Neural cell (in vitro differentiated cells): ENCODE data around the gene GPR35. TPM values are rescaled to one million over a fixed set of nuclear protein-coding genes. Genes with fewer than 3 reads are reported as not detected.

Experiments
- H2AFZ ChIP-seq: fragments of 200-600, 300-800 bp; sonication (generic), shearing (Covaris generic); 2 replicates; pipeline ENCODE4 v1.6.0; 2014; ENCODE audit warnings: low read depth, mild to moderate bottlenecking, antibody characterized with exemption, low read length, moderate library complexity
- H3F3A ChIP-seq: fragments of 200-600 bp; shearing (Covaris generic); 2 replicates; pipeline ENCODE4 v1.6.1; 2016; ENCODE audit warnings: mild to moderate bottlenecking, moderate library complexity, mixed read lengths, antibody characterized with exemption, low read length; ENCODE audit not compliant: insufficient read depth, poor library complexity, severe bottlenecking
- H3K27ac ChIP-seq: fragments of 200-600, 300-800 bp; sonication (generic), shearing (Covaris generic); 2 replicates; pipeline ENCODE4 v1.5.1; 2014; ENCODE audit warnings: mild to moderate bottlenecking, low read length, moderate library complexity
- H3K27me3 ChIP-seq: fragments of 300-800, 200-600 bp; sonication (generic), shearing (Covaris generic); 2 replicates; pipeline ENCODE4 v1.6.0; 2014; ENCODE audit warnings: mild to moderate bottlenecking, low read depth, low read length, moderate library complexity; ENCODE audit not compliant: insufficient read depth
- H3K36me3 ChIP-seq: fragments of 300-800, 200-600 bp; sonication (generic), shearing (Covaris generic); 2 replicates; pipeline ENCODE4 v1.5.1; 2014; ENCODE audit warnings: mild to moderate bottlenecking, antibody characterized with exemption, low read length, moderate library complexity; ENCODE audit not compliant: insufficient read depth
- H3K4me2 ChIP-seq: fragments of 300-800, 200-600 bp; sonication (generic), shearing (Covaris generic); 2 replicates; pipeline ENCODE4 v1.6.0; 2014; ENCODE audit warnings: mild to moderate bottlenecking, low read length
- H3K4me3 ChIP-seq: fragments of 300-800, 200-600 bp; sonication (generic), shearing (Covaris generic); 2 replicates; pipeline ENCODE4 v1.5.1; 2014; ENCODE audit warnings: mild to moderate bottlenecking, low read length, moderate library complexity
- H3K79me2 ChIP-seq: fragments of 200-600 bp; shearing (Covaris generic); replicated peaks from 2 replicates; pipeline ENCODE4 v1.6.0; 2014; ENCODE audit warnings: mild to moderate bottlenecking, low read length, moderate library complexity; ENCODE audit not compliant: insufficient read depth
- H3K9ac ChIP-seq: fragments of 300-800, 200-600 bp; sonication (generic), shearing (Covaris generic); 2 replicates; pipeline ENCODE4 v1.6.1; 2016; ENCODE audit warnings: mild to moderate bottlenecking, low read length, mixed read lengths
- H3K9me2 ChIP-seq: fragments of 200-600 bp; shearing (Covaris generic); 2 replicates; pipeline ENCODE4 v1.6.1; 2016; ENCODE audit warnings: mild to moderate bottlenecking, low read length, mixed read lengths; ENCODE audit not compliant: insufficient read depth
- H3K9me3 ChIP-seq: fragments of 200-600, 300-800 bp; sonication (generic), shearing (Covaris generic); 2 replicates; pipeline ENCODE4 v1.6.1; 2016; ENCODE audit warnings: mild to moderate bottlenecking, mixed run types, low read length, moderate library complexity, mixed read lengths
- H4K20me1 ChIP-seq: fragments of 200-600 bp; shearing (Covaris generic); 2 replicates; pipeline ENCODE4 v1.6.1; 2016; ENCODE audit warnings: mild to moderate bottlenecking, mixed run types; ENCODE audit not compliant: insufficient read depth
- CTCF ChIP-seq: fragments of 450-650 bp; IDR thresholded peaks from 2 replicates; pipeline ENCODE4 v1.5.1; 2014; ENCODE audit warnings: antibody characterized with exemption, mild to moderate bottlenecking, moderate library complexity; ENCODE audit not compliant: poor library complexity, severe bottlenecking
- EP300 ChIP-seq: fragments of 450-650 bp; conservative IDR thresholded peaks from 2 replicates; pipeline ENCODE4 v1.6.1; 2014; ENCODE audit warnings: antibody characterized with exemption, mild to moderate bottlenecking, moderate library complexity; ENCODE audit not compliant: poor library complexity, severe bottlenecking
- EZH2 ChIP-seq: fragments of 200-600, 300-800 bp; shearing (Covaris generic), sonication (generic); IDR thresholded peaks from 2 replicates; pipeline ENCODE4 v1.6.1; 2014; ENCODE audit warnings: antibody characterized with exemption, low read length, borderline replicate concordance, mild to moderate bottlenecking; ENCODE audit not compliant: insufficient read depth, poor library complexity, severe bottlenecking
- MXI1 ChIP-seq: fragments of 450-650 bp; conservative IDR thresholded peaks from 2 replicates; pipeline ENCODE4 v1.6.1; 2014; ENCODE audit warnings: antibody characterized with exemption, mild to moderate bottlenecking; ENCODE audit not compliant: poor library complexity, severe bottlenecking
- POLR2AphosphoS5 ChIP-seq: IDR thresholded peaks from 2 replicates; pipeline ENCODE4 v1.6.1; 2012
- RAD21 ChIP-seq: fragments of 450-650 bp; conservative IDR thresholded peaks from 2 replicates; pipeline ENCODE4 v1.6.1; 2014; ENCODE audit warnings: antibody characterized with exemption, mild to moderate bottlenecking, moderate library complexity
- REST ChIP-seq: IDR thresholded peaks from 2 replicates; pipeline ENCODE4 v1.6.1; 2012; ENCODE audit warnings: borderline replicate concordance
- SMC3 ChIP-seq: fragments of 450-650 bp; conservative IDR thresholded peaks from 2 replicates; pipeline ENCODE4 v1.6.1; 2014; ENCODE audit warnings: antibody characterized with exemption, mild to moderate bottlenecking, moderate library complexity; ENCODE audit not compliant: poor library complexity
- TAF1 ChIP-seq: IDR thresholded peaks from 2 replicates; pipeline ENCODE4 v1.6.1; 2012; ENCODE audit warnings: low read depth
- polyA plus RNA-seq: library from polyadenylated mRNA; depleted of rRNA; stranded (reverse); fragments of >200 nt; gene quantifications from 2 replicates; pipeline ENCODE4 v1.2.3, GENCODE V29; 2014

Gene GPR35
- polyA plus RNA-seq, 1 donor from 2014 or later: 2.8 TPM

- no peaks in the 10 kb centered on the region for H3K27me3 ChIP-seq
- no peaks in the 10 kb centered on the region for H4K20me1 ChIP-seq
- H3K4me3 ChIP-seq: no peak overlapping the region
- no peak overlapping the region for H3K27ac ChIP-seq
- no peak overlapping the region for H2AFZ ChIP-seq
- H3F3A ChIP-seq: no peaks in the 10 kb centered on the region
- no peaks in the 10 kb centered on the region for H3K36me3 ChIP-seq
- TF ChIP-seq EZH2 (no peak), SMC3 (no peak), TAF1 (no peak), CTCF (no peak), RAD21 (no peak), POLR2AphosphoS5 (no peak), REST (no peak), MXI1 (no peak), EP300 (no peak)
- no peaks in the 10 kb centered on the region for H3K9me3 ChIP-seq
- H3K4me2 ChIP-seq: no peak overlapping the region
- no peak overlapping the region for H3K9ac ChIP-seq
- no peaks in the 10 kb centered on the region for H3K79me2 ChIP-seq
- H3K9me2 ChIP-seq: no peaks in the 10 kb centered on the region
These were observed 20.5 kb downstream of the GPR35 start for GRCh38 chr2:240645801-240646175.

GRCh38 chr2:240646176-240646899 lies 21.1 kb downstream of the GPR35 start:
- Histone ChIP-seq H3K27ac (no peak overlapping the region), H3K4me3 (no peak overlapping the region), H3K27me3 (no peaks in the 10 kb centered on the region), H3K36me3 (no peaks in the 10 kb centered on the region), H2AFZ (no peak overlapping the region), H3K9ac (no peak overlapping the region), H3K79me2 (no peaks in the 10 kb centered on the region), H3F3A (no peaks in the 10 kb centered on the region), H3K9me2 (no peaks in the 10 kb centered on the region), H3K4me2 (no peak overlapping the region), H3K9me3 (no peaks in the 10 kb centered on the region), H4K20me1 (no peaks in the 10 kb centered on the region)
- no peak for TF ChIP-seq RAD21
- TF ChIP-seq MXI1: no peak
- no peak for TF ChIP-seq EZH2
- TF ChIP-seq POLR2AphosphoS5: no peak
- TF ChIP-seq REST: no peak
- TF ChIP-seq EP300: no peak
- TF ChIP-seq SMC3: no peak
- TF ChIP-seq CTCF: no peak
- TF ChIP-seq TAF1: no peak
